RPMI7951 (cell line): ENCODE measurements around the gene SUPT3H. TPM values are rescaled to one million over a fixed set of nuclear protein-coding genes. Genes with fewer than 3 reads are reported as not detected.

Experiments used
- DNase-seq: peaks from one replicate; pipeline ENCODE4 v3.0.0-alpha.2; 2012; ENCODE audit warnings: low read depth
- total RNA-seq: library from RNA; depleted of rRNA; stranded (reverse); fragments of >200 nt; shearing (Covaris generic); gene quantifications from 2 replicates; pipeline ENCODE4 v1.2.3, GENCODE V29; 2014

SUPT3H gene
- total RNA-seq, 1 experiment from 2014 or later: 7.7 TPM

- DNase-seq: no peak
Measured at GRCh38 chr6:45256697-45257695, 120.7 kb downstream of the SUPT3H start.

GRCh38 chr6:45255434-45255833, 122.3 kb downstream of the SUPT3H start:
- no peak for DNase-seq

GRCh38 chr6:45254253-45254652, 123.5 kb downstream of the SUPT3H start:
- no peak for DNase-seq

- DNase-seq: no peak
Measured at GRCh38 chr6:45253453-45253852, 124.3 kb downstream of the SUPT3H start.

GRCh38 chr6:45231660-45232059, 146.1 kb downstream of the SUPT3H start:
- DNase-seq: no peak

GRCh38 chr6:45229416-45229815, 148.3 kb downstream of the SUPT3H start:
- DNase-seq: no peak

- no peak for DNase-seq
Measured at GRCh38 chr6:45226081-45226480, 151.7 kb downstream of the SUPT3H start.

- DNase-seq: no peak
Measured at GRCh38 chr6:45222380-45222779, 155.4 kb downstream of the SUPT3H start.

GRCh38 chr6:45215759-45216158, 162.0 kb downstream of the SUPT3H start:
- DNase-seq: no peak

- DNase-seq: peak; percentile 45
Measured at GRCh38 chr6:45212976-45213375, 164.8 kb downstream of the SUPT3H start.

GRCh38 chr6:45209762-45210161, 168.0 kb downstream of the SUPT3H start:
- DNase-seq: peak; percentile 48

GRCh38 chr6:45206793-45207492, 170.8 kb downstream of the SUPT3H start:
- DNase-seq: no peak

GRCh38 chr6:45201484-45201883, 176.2 kb downstream of the SUPT3H start:
- no peak for DNase-seq

- no peak for DNase-seq
Measured at GRCh38 chr6:45200510-45200909, 177.2 kb downstream of the SUPT3H start.

- no peak for DNase-seq
Measured at GRCh38 chr6:45199554-45199953, 178.2 kb downstream of the SUPT3H start.

- DNase-seq: no peak
Measured at GRCh38 chr6:45196121-45196520, 181.6 kb downstream of the SUPT3H start.

- DNase-seq: no peak
Measured at GRCh38 chr6:45195137-45195536, 182.6 kb downstream of the SUPT3H start.

- no peak for DNase-seq
Measured at GRCh38 chr6:45192556-45192955, 185.2 kb downstream of the SUPT3H start.

GRCh38 chr6:45191414-45191813, 186.3 kb downstream of the SUPT3H start:
- DNase-seq: no peak

- DNase-seq: peak; percentile 15
Measured at GRCh38 chr6:45187836-45188235, 189.9 kb downstream of the SUPT3H start.

GRCh38 chr6:45185403-45186251, 192.1 kb downstream of the SUPT3H start:
- DNase-seq: no peak

- no peak for DNase-seq
Measured at GRCh38 chr6:45184937-45185336, 192.8 kb downstream of the SUPT3H start.
